GM19023 (cell line): ENCODE measurements around the gene VPS13D.

ENCODE experiments used
- ATAC-seq: cut with Tn5 transposase; IDR thresholded peaks from one replicate; pipeline ENCODE4 v1.9.1; 2021; ENCODE audit warnings: mild to moderate bottlenecking, moderate library complexity; ENCODE audit not compliant: unreplicated experiment

Gene VPS13D

DNA sequence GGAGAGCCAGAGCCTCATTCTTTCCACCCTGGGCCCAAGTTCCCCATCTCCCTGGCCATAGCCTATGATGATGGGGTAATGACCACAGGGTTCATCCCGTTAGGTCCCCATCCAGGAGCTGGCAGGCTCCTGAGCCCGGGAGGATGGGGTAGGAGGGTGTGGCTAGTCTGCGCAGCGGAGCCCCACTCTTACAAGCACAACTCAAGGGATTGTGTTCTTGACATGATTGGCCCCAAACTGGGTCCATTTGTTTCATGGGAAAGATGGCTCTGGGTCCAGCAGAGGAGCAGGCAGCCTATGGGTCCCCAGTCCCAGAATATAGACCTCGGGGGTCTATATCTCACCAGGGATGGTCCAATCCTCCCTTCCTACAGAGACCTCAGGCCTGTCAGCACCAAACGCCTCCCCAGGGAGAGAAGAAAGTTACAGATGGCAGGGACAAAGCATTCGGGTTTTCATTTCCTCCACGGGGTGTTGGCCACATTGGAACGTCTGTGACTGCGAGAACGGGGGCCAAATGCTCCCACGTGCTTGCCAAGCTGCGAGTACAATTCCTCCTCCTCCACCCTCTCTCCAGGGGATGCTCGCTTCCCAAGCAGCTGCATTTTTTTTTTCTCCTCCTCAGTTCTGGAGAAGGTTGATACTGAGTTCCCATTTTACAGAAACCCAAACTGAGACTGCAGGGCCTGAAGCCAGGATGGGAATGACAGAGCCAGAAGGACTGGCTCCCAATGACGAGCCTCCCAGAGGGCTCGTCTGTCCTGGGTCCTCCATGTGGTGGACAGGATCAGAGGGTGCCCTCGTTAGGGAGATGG, 317.1 kb downstream of the VPS13D start:
- ATAC-seq = no peak

DNA sequence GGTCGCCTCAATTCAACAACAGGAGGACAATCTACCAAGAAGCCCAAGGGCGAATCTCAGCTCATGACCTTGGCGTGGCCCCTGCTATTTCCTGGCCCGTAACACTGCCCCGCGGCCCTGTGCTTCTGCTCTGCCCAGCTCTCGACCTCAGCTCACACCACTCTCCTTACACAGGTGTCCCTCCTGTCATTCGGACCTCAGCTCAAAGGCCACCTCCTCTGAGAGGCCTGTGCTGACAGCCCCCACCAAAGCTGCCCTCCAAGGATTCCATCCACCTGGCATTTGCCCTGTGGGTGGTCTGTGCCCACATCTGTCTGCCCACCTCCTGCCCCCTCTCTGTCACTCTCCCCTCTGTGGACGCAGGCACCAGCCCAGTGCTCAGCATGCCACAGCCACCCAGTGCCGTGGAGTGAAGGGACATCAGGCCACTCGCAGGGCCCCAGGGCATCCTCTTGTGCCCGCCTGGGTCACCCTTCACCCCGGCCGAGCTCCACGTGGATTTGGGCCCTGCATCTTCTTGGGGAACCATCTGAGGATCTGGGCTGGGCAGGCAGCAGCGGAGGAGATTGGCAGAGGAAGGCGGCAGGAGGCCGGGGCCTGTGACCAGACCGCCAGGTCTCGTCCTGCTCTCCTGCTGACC, 317.9 kb downstream of the VPS13D start:
- no peak for ATAC-seq

DNA sequence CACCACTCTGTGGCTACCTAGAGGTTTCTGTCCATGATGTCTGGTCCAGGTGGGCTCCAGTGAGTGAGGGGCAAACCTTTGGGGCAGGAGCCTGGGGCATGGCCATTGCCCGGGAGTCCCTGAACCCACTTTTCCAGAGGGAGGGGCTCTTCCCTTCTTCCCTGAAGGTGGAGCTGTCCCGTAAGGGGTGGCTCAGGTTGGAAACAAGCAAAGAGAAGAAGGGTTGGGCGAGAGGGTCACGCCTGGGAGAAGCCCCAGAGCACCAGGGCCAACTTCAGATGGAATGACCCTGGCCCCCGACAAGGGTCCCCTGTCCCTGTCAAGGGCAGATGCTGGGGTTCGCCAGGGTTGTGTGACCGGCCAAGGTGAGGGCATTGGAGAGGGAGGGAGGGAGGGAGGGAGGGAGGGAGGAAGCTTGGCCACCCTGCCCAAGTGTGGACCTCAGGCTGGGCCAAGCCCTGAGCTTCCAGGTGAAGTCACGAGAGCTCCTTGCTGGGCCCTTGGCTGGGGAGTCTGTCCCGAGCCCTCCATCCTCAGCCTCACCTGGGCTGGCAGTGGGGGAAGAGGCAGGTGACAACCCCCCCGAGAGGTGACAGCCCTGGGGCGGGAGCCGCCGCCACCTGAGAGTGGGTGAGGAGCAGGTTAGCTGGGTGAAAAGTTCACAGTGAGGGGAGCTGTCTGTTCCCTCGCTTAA, 318.6 kb downstream of the VPS13D start:
- ATAC-seq = no peak

DNA sequence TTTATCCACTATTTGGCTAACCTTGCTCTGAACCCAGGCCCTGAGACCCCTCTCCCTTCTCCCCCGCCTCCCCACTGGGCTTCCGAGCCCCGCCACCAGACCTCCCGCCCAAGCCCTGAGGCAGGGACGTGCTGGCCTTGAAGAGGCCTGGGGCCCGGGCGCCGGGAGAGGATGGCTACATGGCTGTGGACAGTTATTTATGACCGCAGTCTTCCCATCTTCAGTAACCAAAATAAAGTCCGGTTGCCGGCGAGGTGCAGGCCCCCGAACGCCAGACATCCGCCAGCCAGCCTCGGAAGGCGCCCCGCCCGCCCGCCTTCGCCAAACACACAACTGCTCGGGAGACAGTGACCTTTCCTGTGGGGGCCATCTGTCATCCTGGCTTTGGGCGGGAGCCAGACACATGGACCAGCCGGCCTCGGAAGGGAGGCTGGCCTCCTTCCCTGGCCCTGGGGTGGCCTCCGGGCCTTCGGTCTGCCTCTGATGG, 319.2 kb downstream of the VPS13D start:
- ATAC-seq = no peak

DNA sequence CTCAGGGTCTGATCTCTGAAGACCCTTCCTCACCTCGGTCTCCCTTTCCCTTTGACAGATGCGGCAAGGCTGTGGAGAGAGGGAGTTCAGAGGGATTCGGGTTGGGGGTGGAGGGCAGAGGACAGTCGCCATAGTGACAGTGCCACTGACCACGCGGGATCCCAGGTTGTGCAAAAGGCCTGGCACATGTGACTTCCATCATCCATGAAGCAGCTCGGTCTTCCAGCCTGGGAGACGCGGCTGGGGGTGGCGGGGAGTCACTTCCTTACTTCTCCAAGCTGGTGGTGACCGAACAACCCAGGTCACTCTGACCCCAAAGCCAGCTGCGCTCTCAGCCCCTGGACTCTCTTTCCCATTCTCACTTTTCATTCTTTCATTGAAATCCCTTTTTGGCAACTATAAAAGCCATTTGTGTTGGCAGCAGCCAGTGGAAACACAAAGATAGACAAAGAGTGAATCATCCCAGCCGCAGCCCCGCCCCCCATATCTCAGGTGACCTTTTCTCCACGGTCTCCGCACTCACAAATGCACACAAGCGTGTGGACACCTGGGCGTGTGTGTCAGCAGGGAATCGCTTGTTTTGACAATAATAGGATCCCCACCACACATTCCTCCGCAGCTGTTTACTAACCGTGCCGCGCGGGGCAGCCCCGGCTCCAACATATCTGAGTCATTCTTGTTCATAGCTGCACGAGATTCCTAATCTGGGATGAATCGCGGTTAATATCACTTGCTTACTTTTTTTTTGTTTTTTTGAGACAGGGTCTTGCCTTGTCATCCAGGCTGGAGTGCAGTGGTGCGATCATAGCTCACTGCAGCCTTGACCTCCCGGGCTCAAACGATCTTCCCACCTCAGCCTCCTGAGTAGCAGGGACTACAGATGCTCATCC, 319.9 kb downstream of the VPS13D start:
- ATAC-seq = no peak

DNA sequence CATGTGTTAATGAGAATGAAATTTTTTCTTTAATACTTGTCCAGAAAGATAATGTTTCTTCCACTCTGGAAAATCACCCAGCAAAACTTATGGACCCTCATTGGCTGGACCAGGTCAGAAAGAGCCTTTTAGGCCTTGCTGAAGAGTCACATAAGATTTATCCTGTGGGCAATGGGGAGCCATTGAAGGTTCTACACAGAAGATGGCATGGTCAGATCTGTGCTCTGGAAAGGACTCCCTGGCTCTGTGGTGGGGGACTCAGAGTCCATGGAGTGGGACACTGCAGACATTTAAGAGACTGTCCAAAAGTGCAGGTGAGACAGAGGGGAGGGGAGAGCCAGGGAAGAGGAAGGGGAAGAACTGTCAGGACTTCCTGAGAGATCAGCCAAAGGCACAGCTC, 321.8 kb downstream of the VPS13D start:
- no peak for ATAC-seq

DNA sequence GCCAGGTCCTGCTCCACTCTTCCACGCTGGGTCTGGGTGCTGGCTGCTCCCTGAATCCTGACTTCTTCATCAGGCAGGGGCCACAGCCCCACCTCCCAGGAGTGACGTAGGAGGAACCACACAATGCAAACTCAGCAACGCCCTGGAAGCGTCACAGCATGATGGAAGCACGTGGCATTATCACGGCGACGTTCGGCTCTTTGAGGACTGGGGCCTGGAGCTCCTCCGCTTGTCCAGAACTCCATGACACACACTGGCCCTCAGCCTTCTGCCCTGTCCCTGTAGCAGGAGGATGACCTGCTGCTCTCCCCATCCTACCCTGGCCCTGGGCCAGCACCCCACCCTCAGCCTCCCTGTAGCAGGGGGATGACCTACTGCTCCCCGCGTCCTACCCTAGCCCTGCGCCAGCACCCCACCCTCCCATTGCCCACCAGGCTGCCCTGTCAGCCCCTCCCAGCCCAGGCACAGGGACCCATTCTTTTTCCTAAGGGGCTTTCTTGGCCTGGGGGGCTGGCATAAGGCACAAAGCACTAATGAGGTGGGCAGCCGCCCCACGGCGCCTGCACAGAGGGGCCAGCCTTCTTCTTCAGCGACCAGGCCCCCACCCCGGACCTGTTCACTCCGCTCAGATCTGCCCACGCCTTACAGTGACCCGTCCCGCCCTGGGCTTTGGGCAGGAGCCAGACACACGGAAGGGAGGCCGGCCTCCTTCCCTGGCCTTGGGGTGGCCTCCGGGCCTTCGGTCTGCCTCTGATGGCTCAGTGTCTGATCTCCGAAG, 322.5 kb downstream of the VPS13D start:
- ATAC-seq = no peak

DNA sequence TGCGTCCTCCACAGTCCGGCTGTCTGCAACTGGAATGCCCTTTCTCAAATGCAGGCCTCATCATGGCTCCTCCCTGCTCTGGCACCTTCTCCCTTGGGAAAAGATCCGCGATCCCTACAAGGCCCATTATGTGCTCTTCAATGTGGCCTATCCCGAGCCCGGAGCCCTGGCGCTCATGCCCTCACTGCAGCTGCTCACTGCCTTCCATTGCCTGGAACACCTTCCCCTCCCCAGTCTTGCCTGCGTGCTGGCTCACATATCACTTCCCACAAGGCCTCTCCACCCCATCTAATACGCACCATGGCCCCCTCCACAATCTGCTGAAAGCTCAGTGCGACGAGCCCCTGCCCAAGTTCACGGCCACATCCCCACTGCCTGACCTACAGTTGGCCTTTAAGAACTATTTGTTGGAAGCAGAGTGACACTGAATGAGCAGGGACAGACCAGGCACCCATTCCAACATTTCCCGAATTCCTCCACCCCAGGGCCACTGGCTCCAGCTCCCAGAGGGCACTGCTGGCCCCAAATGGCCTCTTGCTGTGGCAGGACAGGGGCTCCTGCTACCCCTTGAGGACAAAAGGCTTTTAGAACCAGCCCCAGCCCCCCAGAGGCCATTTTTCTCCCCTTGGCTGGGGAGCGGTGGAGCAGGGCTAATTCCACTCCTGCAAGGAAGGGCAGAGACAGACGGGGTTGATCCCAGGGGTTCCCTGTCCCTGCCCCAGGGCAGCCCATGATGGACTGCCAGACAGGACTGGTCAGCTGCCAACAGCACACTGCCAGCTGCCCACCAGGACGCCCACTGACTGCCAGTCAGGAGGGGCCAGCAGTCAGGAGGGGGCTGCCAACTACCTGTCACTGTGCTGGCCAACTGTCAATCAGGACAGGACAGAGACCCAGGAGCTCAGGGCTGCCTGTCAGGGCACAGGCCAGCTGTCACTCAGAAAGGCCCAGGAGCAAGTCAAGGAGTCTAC, 323.4 kb downstream of the VPS13D start:
- no peak for ATAC-seq

DNA sequence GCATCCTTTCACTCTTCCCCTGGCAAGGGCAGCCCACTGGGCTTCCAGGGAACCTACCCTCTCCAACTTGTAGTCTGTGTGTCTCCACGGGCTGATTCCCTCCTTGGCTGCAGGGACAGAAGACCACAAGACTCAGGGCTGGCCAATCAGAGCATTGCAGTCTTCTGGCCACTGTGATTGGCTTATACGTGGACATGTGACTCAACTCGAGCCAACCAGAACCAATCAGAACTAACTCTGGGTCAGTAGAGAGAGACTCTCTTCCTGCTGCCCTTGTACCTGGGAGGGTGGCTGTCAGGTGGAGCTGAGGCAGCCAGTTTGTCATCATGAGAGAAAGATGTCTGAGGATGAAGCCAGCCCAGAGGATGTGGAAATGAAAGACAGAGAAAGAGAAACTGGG, 324.1 kb downstream of the VPS13D start:
- ATAC-seq = no peak

DNA sequence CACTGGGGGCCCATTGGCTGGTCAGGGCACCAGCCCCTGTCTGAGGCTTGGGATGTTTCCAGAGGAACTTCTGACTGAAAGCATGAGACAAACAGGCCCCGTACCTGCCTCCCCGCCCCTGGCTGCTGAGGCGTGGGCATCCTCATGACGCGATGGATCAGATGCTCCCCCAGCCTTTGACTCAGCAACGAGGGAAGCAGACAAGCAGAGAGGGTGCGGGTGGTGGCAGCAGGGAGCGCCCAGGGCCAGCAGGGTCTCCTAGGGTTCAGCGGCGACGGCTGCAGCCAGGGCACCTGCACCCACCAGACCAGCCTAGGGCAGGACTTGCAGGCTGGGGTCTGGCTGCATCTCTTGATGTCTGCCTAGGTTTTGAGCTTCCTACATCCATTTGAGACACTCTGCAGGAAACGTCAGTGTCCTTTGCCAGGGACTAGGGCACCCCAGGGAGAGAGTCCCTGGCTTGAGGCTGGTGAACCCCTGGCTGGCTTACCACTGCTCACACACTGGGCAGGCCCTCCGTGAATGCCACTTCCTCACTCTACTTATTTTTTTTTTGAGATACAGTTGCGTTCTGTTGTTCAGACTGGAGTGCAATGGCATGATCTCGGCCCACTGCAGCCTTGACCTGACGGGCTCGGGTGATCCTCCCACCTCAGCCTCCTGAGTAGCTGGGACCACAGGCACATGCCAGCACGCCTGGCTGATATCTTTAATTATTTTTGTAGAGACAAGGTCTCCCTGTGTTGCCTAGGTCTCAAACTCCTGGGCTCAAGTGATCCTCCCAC, 324.9 kb downstream of the VPS13D start:
- no peak for ATAC-seq

DNA sequence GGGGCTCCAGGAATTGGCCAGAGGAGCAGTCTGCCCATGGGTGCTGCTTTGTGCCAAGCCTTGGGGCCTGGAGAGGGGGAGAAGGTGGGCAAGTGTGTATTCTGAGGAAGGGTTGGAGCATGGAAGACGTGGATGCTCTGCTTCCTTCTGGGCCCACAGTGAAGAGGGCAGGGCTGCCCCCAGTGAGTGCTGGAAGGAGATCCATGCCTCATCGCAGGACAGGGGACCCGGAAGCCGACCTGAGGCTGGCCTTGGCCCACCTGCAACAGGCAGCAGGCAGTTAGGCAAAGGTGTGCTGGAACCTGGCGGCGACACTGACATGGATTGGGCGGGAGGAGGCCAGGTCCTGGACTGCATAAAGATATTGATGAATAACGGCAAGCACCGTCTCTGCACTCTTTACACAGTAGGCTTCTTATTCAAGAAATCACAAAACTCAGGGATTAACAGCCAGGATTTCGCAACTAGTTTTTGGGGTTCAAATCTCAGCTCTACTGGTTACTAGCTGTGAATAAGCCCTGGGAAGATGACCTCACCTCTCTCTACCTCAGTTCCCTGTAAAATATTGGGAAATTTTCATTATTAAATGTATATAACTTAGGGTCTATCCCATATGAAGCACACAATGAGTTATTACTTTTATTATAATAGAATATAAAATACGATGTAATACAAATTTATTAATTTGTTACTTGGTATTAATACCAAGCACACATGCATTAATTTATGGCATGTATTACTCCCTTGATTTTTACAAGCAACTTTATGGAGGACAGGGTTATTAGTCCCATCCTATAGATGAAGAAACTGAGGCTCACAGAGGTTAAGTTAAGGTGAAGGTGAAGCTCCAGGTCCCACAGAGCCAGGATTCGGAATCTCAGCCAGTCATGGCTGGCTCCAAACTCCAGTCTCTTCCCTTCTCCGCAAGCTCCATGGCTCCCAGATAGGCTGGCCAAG, 325.9 kb downstream of the VPS13D start:
- no peak for ATAC-seq

DNA sequence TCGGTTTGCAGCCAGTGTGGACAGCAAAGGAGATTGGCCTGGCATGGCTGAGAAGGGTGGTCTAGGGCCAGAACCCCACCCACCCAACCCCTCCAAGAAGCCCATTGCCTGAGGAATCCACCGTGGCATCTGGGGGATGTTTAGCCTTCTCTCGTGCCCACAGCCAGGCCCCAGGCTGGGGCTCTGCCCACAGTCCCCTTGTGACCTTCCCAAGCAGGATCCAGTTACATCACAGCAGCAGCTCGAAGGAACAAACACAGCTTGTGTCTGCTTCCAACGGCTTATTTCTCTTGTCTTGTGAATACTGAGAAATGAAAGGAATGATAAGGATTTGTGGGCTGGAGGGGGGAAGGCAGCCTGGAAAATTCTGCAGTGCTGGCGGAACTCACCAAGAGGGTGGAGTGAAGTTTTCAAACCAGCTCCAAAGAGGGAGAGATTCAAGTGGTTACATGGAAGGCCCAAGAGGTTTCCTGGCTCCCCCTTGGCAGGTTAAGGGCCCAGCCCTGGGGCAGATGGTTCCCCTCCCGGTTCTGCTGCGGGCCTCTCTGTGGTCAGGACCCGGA, 326.6 kb downstream of the VPS13D start:
- ATAC-seq = no peak

DNA sequence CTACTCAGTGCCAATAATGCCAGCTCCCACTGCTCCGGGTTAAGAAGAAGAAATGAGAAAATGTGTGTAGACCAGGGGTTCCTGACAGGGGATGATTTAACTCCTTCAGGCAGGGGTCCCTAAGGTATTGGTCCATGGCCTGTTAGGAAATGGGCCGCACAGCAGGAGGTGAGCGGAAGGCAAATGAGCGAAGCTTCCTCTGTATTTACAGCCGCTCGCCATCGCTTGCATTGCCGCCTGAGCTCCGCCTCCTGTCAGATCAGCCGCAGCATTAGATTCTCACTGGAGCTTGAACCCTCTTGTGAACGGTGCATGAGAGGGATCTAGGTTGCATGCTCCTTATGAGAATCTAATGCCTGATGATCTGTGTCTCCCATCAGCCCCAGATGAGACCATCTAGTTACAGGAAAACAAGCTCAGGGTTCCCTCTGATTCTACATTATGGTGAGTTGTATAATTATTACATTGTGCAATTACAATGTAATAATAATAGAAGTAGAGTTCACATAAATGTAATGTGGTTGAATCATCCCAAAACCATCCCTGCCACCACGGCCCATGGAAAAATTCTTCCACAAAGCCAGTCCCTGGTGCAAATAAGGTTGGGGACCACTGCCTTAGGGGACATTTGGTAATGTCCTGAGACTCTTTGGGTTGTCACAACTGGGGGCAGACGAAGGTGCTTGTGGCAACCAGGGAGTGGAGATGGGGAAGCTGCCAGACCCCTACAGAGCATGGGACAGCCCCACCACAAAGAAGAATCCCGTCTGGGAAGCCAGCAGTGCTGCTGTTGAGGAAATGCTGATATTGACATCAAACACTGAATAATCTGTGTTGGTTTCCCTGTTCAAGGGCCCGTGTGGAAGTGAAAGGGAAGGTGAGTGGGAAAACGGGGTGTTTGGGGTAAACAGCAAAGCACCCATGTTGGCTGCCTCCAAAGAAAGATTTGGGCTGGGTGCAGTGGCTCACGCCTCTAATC, 327.4 kb downstream of the VPS13D start:
- ATAC-seq = no peak

DNA sequence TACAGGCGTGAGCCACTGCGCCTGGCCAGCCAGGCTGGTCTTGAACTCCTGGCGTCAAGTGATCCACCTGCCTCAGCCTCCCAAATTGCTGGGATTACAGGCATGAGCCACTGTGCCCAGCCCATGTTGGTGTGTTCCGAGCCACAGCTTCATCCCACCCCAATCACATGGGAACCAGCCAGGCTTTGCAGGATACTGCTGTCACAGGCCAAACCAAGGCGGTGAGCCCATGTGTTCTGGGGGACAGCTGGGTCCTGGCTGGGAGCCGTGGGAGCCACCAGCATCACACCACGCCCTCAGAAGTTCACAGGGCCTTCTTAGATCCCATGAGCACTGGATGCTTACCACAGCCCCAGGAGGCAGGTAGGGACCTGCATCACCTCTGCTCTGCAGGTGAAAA, 331.3 kb downstream of the VPS13D start:
- no peak for ATAC-seq
